Measurements from ENCODE around the gene IQGAP2.

Gene IQGAP2

DNA sequence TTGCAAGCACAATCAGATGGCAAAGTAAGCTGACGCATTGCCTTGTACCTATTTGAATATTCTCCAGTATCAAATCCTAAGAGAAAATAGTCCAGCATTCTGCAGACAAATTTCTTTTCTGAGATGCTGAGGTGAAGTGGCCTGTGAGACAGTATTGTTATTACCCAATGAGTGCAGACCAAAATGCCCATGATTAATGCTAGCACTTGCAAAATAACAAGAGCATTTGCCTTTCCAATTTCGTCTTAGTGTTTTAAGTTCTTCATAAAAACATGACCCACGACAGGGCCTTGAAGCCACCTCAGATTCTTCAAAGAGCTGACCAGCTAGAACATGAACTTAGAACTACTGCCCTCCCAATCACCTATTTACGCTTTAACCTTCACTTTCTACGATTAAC, 2.6 kb upstream of the IQGAP2 start:
- no peak for DNase-seq (ENCODE audit: extremely low spot score)
- ChIA-PET POLR2A (no interaction called here), CTCF (interaction anchor here (0.7 to 2.1 kb wide), 2 partner anchors 10 to 11 kb away, joined by 3 to 6 read pairs; no protein-coding TSS in a partner anchor)
- TF ChIP-seq, protein P1, sequence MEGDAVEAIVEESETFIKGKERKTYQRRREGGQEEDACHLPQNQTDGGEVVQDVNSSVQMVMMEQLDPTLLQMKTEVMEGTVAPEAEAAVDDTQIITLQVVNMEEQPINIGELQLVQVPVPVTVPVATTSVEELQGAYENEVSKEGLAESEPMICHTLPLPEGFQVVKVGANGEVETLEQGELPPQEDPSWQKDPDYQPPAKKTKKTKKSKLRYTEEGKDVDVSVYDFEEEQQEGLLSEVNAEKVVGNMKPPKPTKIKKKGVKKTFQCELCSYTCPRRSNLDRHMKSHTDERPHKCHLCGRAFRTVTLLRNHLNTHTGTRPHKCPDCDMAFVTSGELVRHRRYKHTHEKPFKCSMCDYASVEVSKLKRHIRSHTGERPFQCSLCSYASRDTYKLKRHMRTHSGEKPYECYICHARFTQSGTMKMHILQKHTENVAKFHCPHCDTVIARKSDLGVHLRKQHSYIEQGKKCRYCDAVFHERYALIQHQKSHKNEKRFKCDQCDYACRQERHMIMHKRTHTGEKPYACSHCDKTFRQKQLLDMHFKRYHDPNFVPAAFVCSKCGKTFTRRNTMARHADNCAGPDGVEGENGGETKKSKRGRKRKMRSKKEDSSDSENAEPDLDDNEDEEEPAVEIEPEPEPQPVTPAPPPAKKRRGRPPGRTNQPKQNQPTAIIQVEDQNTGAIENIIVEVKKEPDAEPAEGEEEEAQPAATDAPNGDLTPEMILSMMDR (IDR thresholded peaks at IDR 0.05; ENCODE audit: control extremely low read depth, extremely low read depth, low read depth, missing control alignments), result no peak

DNA sequence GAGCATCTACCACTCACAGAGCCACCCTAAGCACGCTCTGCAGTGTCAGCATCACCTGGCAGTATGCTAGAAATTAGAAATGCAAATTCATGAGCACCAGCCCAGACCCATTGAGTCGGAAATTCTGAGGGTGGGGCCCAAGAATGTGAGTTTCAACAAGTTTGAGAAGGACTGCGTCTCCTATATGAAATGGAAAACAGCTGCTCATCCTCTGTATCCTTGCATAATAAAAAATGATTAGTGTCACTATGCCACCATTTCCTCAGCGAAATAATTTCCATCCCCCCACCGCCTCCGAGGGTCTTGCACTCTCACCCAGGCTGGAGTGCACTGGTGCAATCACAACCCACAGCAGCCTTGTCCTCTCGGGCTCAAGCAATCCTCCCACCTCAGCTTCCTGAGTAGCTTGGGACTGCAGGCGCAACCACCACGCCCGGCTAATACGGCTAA, 1.3 kb upstream of the IQGAP2 start:
- CTCF ChIA-PET, result interaction anchor here (1.0 to 2.6 kb wide), 13 partner anchors 7 to 181 kb away, joined by 3 to 28 read pairs (median 3); no protein-coding TSS in a partner anchor
- peak; percentile 31 for DNase-seq (ENCODE audit: extremely low spot score)
- TF ChIP-seq, protein P1 (IDR thresholded peaks at IDR 0.05; ENCODE audit: control extremely low read depth, extremely low read depth, low read depth, missing control alignments), result no peak
- POLR2A ChIA-PET, result interaction anchor here (0.5 to 0.7 kb wide), 2 partner anchors 12 to 1510 kb away, joined by 4 to 9 read pairs; no protein-coding TSS in a partner anchor

GRCh38 chr5:76402251-76402885, 717 bp upstream of the IQGAP2 start:
- TF ChIP-seq, protein P1 (IDR thresholded peaks at IDR 0.05; ENCODE audit: control extremely low read depth, extremely low read depth, low read depth, missing control alignments), result no peak
- CTCF ChIA-PET, result interaction anchor here (0.7 to 2.6 kb wide), 17 partner anchors 8 to 208 kb away, joined by 3 to 28 read pairs (median 3); no protein-coding TSS in a partner anchor
- POLR2A ChIA-PET, result interaction anchor here (0.5 to 0.7 kb wide), 2 partner anchors 12 to 1510 kb away, joined by 4 to 9 read pairs; no protein-coding TSS in a partner anchor
- peak; percentile 87 for DNase-seq (ENCODE audit: extremely low spot score)

DNA sequence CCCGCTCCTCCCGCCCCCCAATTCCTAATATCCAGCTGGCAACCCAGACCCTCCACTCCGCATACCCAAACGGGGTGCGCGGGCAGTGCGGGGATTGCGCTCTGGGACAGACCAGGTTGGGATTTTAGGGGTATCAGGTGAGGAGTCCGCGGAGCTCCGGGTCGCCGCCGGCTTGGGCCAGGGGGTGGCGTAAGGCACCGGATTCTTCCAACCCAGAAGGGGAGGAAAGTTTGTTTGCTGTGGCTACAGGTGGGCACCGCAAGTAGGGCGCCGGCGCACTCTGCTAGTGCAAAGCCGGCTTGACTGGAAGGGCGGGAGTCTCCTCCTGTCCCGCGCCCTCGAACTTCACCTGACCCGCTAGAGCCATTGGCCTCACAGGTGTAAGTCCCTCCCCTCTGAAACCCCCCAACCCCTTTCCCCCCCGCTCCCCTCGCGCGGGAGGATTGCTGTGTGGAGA, 709 bp downstream of the IQGAP2 start:
- ChIA-PET POLR2A (no interaction called here), CTCF (interaction anchor here (0.8 to 2.6 kb wide), 19 partner anchors 9 to 371 kb away, joined by 3 to 28 read pairs (median 5); no protein-coding TSS in a partner anchor)
- DNase-seq (ENCODE audit: extremely low spot score), result peak; percentile 48
- TF ChIP-seq, protein P1 (IDR thresholded peaks at IDR 0.05; ENCODE audit: control extremely low read depth, extremely low read depth, low read depth, missing control alignments), result peak; percentile 40

DNA sequence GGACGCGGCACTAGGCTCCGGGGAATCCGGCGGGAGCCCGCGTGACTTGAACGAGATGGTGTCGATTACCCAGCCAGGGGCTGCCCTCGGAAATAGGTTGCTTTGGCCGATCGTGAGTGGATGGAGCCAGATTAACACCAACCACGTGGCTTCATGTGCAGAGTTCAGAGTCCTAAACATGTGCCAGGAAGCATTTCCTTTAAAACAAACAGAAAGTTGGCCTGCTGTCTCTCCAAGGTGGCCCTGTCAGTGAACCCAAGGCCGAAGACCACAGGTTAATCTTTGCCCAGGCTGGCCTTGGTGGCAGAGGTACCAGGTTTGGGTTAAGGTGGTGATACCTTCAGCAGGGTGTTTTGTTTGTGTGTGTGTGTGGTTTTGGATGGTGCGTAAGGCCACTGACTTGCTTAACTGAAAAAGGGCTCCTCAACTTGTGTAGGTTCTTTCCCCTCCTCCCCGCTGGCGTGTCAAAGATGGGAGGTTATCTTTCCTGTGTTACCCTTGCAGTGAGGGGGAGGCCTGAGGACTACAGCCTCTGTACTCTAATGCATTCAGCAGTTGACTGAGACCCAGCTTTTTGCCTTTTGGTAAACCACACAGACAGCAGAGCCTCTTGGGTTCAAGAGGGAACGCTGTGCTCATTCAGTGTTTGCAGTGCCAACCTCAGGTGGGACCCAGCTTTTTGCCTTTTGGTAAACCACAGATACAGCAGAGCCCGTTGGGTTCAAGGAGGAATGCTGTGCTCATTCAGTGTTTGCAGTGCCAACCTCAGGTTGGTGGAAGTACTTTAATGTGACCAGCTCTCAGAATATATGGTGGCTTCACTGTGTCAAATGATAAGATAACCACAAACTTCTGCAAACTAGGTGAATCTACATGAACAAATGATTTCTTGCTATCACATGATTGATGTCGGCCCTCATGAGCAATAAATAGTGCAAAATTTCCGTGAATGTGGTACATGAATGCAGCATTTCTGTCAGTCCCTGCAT, 1.4 kb downstream of the IQGAP2 start:
- DNase-seq (ENCODE audit: extremely low spot score), result peak; percentile 53
- CTCF ChIA-PET, result interaction anchor here (1.0 to 4.0 kb wide), 23 partner anchors 10 to 370 kb away, joined by 3 to 28 read pairs (median 4); no protein-coding TSS in a partner anchor
- POLR2A ChIA-PET, result no interaction called here
- TF ChIP-seq, protein P1 (IDR thresholded peaks at IDR 0.05; ENCODE audit: control extremely low read depth, extremely low read depth, low read depth, missing control alignments), result no peak

GRCh38 chr5:76406014-76406413, 2.9 kb downstream of the IQGAP2 start:
- TF ChIP-seq, protein P1 (IDR thresholded peaks at IDR 0.05; ENCODE audit: control extremely low read depth, extremely low read depth, low read depth, missing control alignments), result no peak
- ChIA-PET CTCF (interaction anchor here (1.1 to 4.0 kb wide), 9 partner anchors 10 to 229 kb away, joined by 3 to 21 read pairs (median 4); no protein-coding TSS in a partner anchor), POLR2A (interaction anchor here (0.6 kb wide), 1 partner anchor 71 kb away, joined by 3 read pairs; no protein-coding TSS in a partner anchor)
- DNase-seq (ENCODE audit: extremely low spot score), result no peak
